Measurements from ENCODE around the gene ITPRID1. TPM values are rescaled to one million over a fixed set of nuclear protein-coding genes. Genes with fewer than 3 reads are reported as not detected.
"Not testable (repeated sequence)": the region's sequence is repeated elsewhere in the genome, so short reads cannot be mapped to it uniquely, and the experiment has no call there.

ITPRID1 gene
- not detected for total RNA-seq
- polyA plus RNA-seq = under 1 TPM in 1 of 2 donors, not detected in 1; 0.20 TPM
- long read RNA-seq, donor 1 = 0 reads
- long read RNA-seq, donor 2 = 0 reads
- long read RNA-seq, donor 3 = 0 reads

- intact Hi-C loops (cut with DNase I) = no loop called here
- no peaks in the 10 kb centered on the region for H3K9me3 ChIP-seq
- H3K27ac ChIP-seq = no peak within 1 kb of the TSS
- WGBS, 3 donors = 58 to 68% (median 59%) methylated on average over 4 of the region's 4 CpGs
- H3K4me3 ChIP-seq = no peak within 1 kb of the TSS
- no peaks in the 10 kb centered on the region for H3K27me3 ChIP-seq
- no peak for DNase-seq
- TF ChIP-seq CTCF (IDR thresholded peaks at IDR 0.05) (no peak), POLR2A (IDR thresholded peaks at IDR 0.05) (no peak), EP300 (IDR thresholded peaks at IDR 0.05) (no peak)
- no peaks in the 10 kb centered on the region for H3K36me3 ChIP-seq
- H3K4me1 ChIP-seq (ENCODE audit: insufficient read depth) = no peaks in the 10 kb centered on the region
These were observed at the start of gene ITPRID1 for GRCh38 chr7:31513790-31514189. Gene ITPRID1, plus strand, starts transcription at chr7:31514090. Its CDS starts 38,935 bp downstream, at chr7:31553025.

- WGBS, 3 donors = 63 to 69% (median 67%) methylated on average over 1 of the region's 1 CpG
- H3K4me1 ChIP-seq (ENCODE audit: insufficient read depth) = no peaks in the 10 kb centered on the region
- TF ChIP-seq CTCF (IDR thresholded peaks at IDR 0.05) (no peak), POLR2A (IDR thresholded peaks at IDR 0.05) (no peak), EP300 (IDR thresholded peaks at IDR 0.05) (no peak)
- H3K27me3 ChIP-seq = no peaks in the 10 kb centered on the region
- intact Hi-C loops (cut with DNase I) = no loop called here
- H3K4me3 ChIP-seq = no peak overlapping the region
- no peaks in the 10 kb centered on the region for H3K9me3 ChIP-seq
- no peak for DNase-seq
- H3K27ac ChIP-seq = no peak overlapping the region
- H3K36me3 ChIP-seq = no peaks in the 10 kb centered on the region
These were observed 49.3 kb upstream of the ITPRID1 start for GRCh38 chr7:31464601-31465000.

DNA sequence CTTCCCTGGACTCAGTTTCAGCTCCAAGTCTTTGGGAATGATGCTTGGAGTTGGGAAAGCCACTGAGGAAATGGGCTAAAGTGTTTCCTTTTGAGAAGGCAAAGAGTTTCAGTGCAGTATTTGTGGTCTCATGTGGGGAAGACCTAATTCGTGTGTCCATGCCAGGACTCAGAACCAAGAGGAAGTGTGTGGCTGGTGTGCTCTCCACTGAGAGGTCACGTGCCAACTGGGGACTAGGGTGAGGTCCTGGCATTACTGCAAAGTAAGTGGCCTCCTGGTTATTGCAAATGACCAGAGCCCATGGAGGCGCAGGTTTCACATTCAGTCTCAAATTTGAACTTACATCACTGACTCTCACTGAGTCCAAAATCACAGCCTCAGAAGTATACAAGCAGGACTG, 48.6 kb upstream of the ITPRID1 start:
- Histone ChIP-seq H3K4me3 (no peak overlapping the region), H3K27ac (no peak overlapping the region), H3K36me3 (no peaks in the 10 kb centered on the region), H3K4me1 (ENCODE audit: insufficient read depth) (no peaks in the 10 kb centered on the region), H3K9me3 (no peaks in the 10 kb centered on the region), H3K27me3 (no peaks in the 10 kb centered on the region)
- DNase-seq = no peak
- intact Hi-C loops (cut with DNase I) = no loop called here
- no peak for TF ChIP-seq CTCF (IDR thresholded peaks at IDR 0.05)
- no peak for TF ChIP-seq EP300 (IDR thresholded peaks at IDR 0.05)
- TF ChIP-seq POLR2A (IDR thresholded peaks at IDR 0.05) = no peak
- WGBS, 3 donors = 66 to 77% (median 69%) methylated on average over 3 of the region's 3 CpGs

DNA sequence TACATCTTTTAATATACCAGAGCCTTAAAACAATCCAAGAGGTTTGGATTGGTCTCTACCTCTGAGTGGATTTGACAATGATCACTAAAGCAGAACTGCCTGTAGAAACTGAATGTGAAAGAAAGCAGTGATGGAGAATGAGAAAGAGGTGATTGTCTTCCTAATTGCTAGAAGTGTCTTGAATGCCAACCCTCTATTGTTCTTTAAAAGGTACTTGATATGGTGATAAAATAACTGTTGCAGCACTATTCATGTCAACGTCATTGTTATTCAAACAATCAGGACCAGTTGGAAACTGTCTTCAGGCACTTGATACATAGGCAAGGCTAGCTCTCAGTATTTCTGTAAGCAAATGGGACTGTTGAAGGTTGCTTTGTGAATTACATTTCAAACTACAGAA, 47.9 kb upstream of the ITPRID1 start:
- TF ChIP-seq EP300 (IDR thresholded peaks at IDR 0.05) (no peak), POLR2A (IDR thresholded peaks at IDR 0.05) (no peak), CTCF (IDR thresholded peaks at IDR 0.05) (no peak)
- H3K27ac ChIP-seq = no peak overlapping the region
- intact Hi-C loops (cut with DNase I) = no loop called here
- DNase-seq = no peak
- no peaks in the 10 kb centered on the region for H3K36me3 ChIP-seq
- no peaks in the 10 kb centered on the region for H3K4me1 ChIP-seq (ENCODE audit: insufficient read depth)
- no peaks in the 10 kb centered on the region for H3K9me3 ChIP-seq
- WGBS, 3 donors = 7 to 19% (median 17%) methylated on average over 1 of the region's 1 CpG
- no peaks in the 10 kb centered on the region for H3K27me3 ChIP-seq
- no peak overlapping the region for H3K4me3 ChIP-seq

DNA sequence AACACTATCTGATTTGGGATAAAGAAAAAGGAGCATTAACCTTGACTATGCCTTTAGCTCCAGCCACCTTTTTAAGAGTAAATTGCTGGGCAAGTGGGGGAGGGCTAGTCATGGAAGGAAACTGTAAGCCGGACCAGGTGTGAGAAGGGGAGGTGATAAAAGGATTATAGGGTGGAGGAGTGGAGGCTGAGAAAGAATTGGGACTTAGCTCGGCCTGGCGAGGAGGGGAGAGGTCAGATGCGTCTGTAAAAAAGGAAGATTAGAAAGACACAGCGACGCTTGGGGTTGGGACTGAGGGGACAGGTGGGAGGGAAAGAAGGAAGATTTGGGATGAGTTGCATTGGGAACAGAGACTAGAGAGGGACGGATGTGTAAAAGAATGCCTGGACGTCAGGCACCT, 43.0 kb upstream of the ITPRID1 start:
- H3K4me1 ChIP-seq (ENCODE audit: insufficient read depth); DNase-seq; intact Hi-C loops (cut with DNase I); H3K27ac ChIP-seq; H3K36me3 ChIP-seq; H3K4me3 ChIP-seq; H3K9me3 ChIP-seq; H3K27me3 ChIP-seq: not testable (repeated sequence)
- WGBS, 3 donors = 32 to 47% (median 33%) methylated on average over 8 of the region's 8 CpGs

Data from ovary (tissue), 10 donors.